ENCODE data around the gene ATP2B1.

GRCh38 chr12:89603678-89604077, 105.0 kb downstream of the ATP2B1 start:
- TF ChIP-seq CTCF (IDR thresholded peaks at IDR 0.05; ENCODE audit: low read length) = no peak
- TF ChIP-seq EZH2 (IDR thresholded peaks at IDR 0.05; ENCODE audit: borderline replicate concordance, low read length) = no peak

Data from OCI-LY1 (cell line).